T-cell (primary cell): ENCODE measurements around the gene VCL. TPM values are rescaled to one million over a fixed set of nuclear protein-coding genes. Genes with fewer than 3 reads are reported as not detected.
"Not testable (repeated sequence)": the region's sequence is repeated elsewhere in the genome, so short reads cannot be mapped to it uniquely, and the experiment has no call there.

ENCODE experiments used
- ATAC-seq, 4 experiments: fragments of 200-7000 bp in 3 of 4; fragments of 150-1000 bp in 1 of 4; cut with Tn5 transposase; replicated peaks in 1 of 4; 1 replicate in 3 of 4; 2 replicates in 1 of 4; pipeline ENCODE4 v1.10.0; 2021; ENCODE audit warnings: moderate library complexity in 3 of 4, mild to moderate bottlenecking in 2 of 4, moderate number of reproducible peaks in 1 of 4
- CTCF ChIA-PET, 2 donors: fragments of 300-600 bp; sonication (Branson Sonifier 250); formaldehyde crosslinking; loops; one replicate each; lab custom pipeline; 2022; ENCODE audit warnings: antibody characterized with exemption in 2 of 2; lab: Charles Lee
- POLR2A ChIA-PET, 2 donors: fragments of 300-600 bp; sonication (Branson Sonifier 250); formaldehyde crosslinking; loops; one replicate each; lab custom pipeline; 2022; ENCODE audit warnings: antibody characterized with exemption in 2 of 2; lab: Charles Lee
- DNase-seq, 35 experiments: peaks; one replicate each; pipeline versions ENCODE4 v3.0.0 to v3.0.0-alpha.2; 2013 to 2023
- H3K27ac ChIP-seq: one replicate; pipeline ENCODE4 v1.5.1; 2013; ENCODE audit warnings: low read length
- H3K27me3 ChIP-seq, 2 experiments: replicated peaks in 1 of 2; 1 replicate in 1 of 2; 2 replicates in 1 of 2; pipeline versions ENCODE4 v1.6.1 to v1.7.0; 2013; ENCODE audit warnings: low read length in 1 of 2, mixed read lengths in 1 of 2; ENCODE audit not compliant: control insufficient read depth in 2 of 2, insufficient read depth in 2 of 2; ENCODE audit errors: extremely low read depth in 1 of 2
- H3K36me3 ChIP-seq, 2 donors: 1 replicate in 1 of 2; 2 replicates in 1 of 2; pipeline versions ENCODE4 v1.6.1 to v1.7.0; 2013; ENCODE audit warnings: low read length in 1 of 2; ENCODE audit not compliant: control insufficient read depth in 2 of 2, insufficient read depth in 1 of 2; ENCODE audit errors: extremely low read depth in 1 of 2
- H3K4me1 ChIP-seq, 2 experiments: 1 replicate in 1 of 2; 2 replicates in 1 of 2; pipeline versions ENCODE4 v1.6.1 to v1.7.0; 2013; ENCODE audit warnings: low read length in 2 of 2, mixed read lengths in 1 of 2; ENCODE audit not compliant: insufficient read depth in 2 of 2, control insufficient read depth in 1 of 2; ENCODE audit errors: extremely low read depth in 1 of 2
- H3K4me3 ChIP-seq, 2 donors: 1 replicate in 1 of 2; 2 replicates in 1 of 2; pipeline versions ENCODE4 v1.5.1 to v1.7.0; 2013; ENCODE audit warnings: mild to moderate bottlenecking in 2 of 2, low read length in 1 of 2, moderate library complexity in 1 of 2; ENCODE audit not compliant: control insufficient read depth in 1 of 2; ENCODE audit errors: extremely low read depth in 1 of 2
- H3K9me3 ChIP-seq: 2 replicates; pipeline ENCODE4 v1.7.0; 2013
- H3K27ac Mint-ChIP-seq, 2 donors: one replicate each; pipeline ENCODE4 v1.8.0; 2020 to 2021; ENCODE audit warnings: mild to moderate bottlenecking in 2 of 2, mixed read lengths in 2 of 2
- H3K27me3 Mint-ChIP-seq, 2 donors: one replicate each; pipeline ENCODE4 v1.8.0; 2021 to 2022; ENCODE audit warnings: mixed read lengths in 2 of 2
- H3K36me3 Mint-ChIP-seq: one replicate; pipeline ENCODE4 v1.8.0; 2021; ENCODE audit warnings: mixed read lengths
- H3K4me1 Mint-ChIP-seq, 3 donors: one replicate each; pipeline ENCODE4 v1.8.0; 2020 to 2022; ENCODE audit warnings: mixed read lengths in 3 of 3, mild to moderate bottlenecking in 1 of 3
- H3K4me3 Mint-ChIP-seq, 3 donors: one replicate each; pipeline ENCODE4 v1.8.0; 2020 to 2022; ENCODE audit warnings: mild to moderate bottlenecking in 3 of 3, mixed read lengths in 3 of 3, moderate library complexity in 3 of 3
- H3K9me3 Mint-ChIP-seq, 3 donors: one replicate each; pipeline ENCODE4 v1.8.0; 2020 to 2022; ENCODE audit warnings: mixed read lengths in 3 of 3
- WGBS: methylation state at CpG from one replicate; pipeline ENCODE4 v1.1.5; 2013; ENCODE audit warnings: missing lambda C conversion rate; ENCODE audit not compliant: insufficient coverage; 5-methylcytosine and 5-hydroxymethylcytosine counted together
- total RNA-seq, 35 experiments: library from RNA in 6 of 35; stranded (reverse) in 6 of 35; fragments of 120-200 nt in 1 of 35; gene quantifications; one replicate each; pipeline versions ENCODE4 v1.2.1 to v1.2.4 and lab custom pipeline; 2013 to 2026

VCL gene
- total RNA-seq, 5 donors from 2014 or later (not counting 1 experiment from before 2014, with no cell fraction given), result 22.6 to 48.7 (median 27.0) TPM

- ChIA-PET POLR2A (no interaction called here), CTCF (interaction anchor here (0.6 to 1.5 kb wide), 6 partner anchors 9 to 204 kb away, joined by 3 to 4 read pairs (median 3); no protein-coding TSS in a partner anchor)
- Histone ChIP-seq H3K4me1 (peaks cover 0 to 4% of the 10 kb centered on the region in 2 experiments), H3K4me3 (no peak overlapping the region), H3K36me3 (peaks cover 0 to 3% of the 10 kb centered on the region in 2 donors), H3K9me3 (no peaks in the 10 kb centered on the region), H3K27me3 (no peaks in the 10 kb centered on the region), H3K27ac (no peak overlapping the region)
- WGBS, result no CpG with 5 or more reads among the region's 3 CpGs
- DNase-seq (no peak), ATAC-seq (no peak)
- Mint-ChIP-seq H3K27me3 (no peaks in the 10 kb centered on the region), H3K4me1 (peaks cover 28 to 46% (median 43%) of the 10 kb centered on the region in 3 donors), H3K9me3 (no peaks in the 10 kb centered on the region), H3K27ac (peak overlapping the region in 1 of 2 donors; percentile 65), H3K4me3 (no peak overlapping the region), H3K36me3 (peaks cover 3% of the 10 kb centered on the region)
Observed at GRCh38 chr10:74026428-74027015, 28.6 kb downstream of the VCL start.

GRCh38 chr10:74027702-74028101 lies 29.8 kb downstream of the VCL start:
- CTCF ChIA-PET, result interaction anchor here (0.6 to 0.9 kb wide), 2 partner anchors 13 to 1950 kb away, joined by 3 to 4 read pairs; no protein-coding TSS in a partner anchor
- Mint-ChIP-seq H3K27ac (no peak overlapping the region), H3K36me3 (peaks cover 3% of the 10 kb centered on the region), H3K4me1 (peaks cover 27 to 43% (median 39%) of the 10 kb centered on the region in 3 donors), H3K4me3 (no peak overlapping the region), H3K27me3 (no peaks in the 10 kb centered on the region), H3K9me3 (no peaks in the 10 kb centered on the region)
- H3K4me3 ChIP-seq, result no peak overlapping the region
- H3K27ac ChIP-seq, result no peak overlapping the region
- no CpG with 5 or more reads among the region's 2 CpGs for WGBS
- no peaks in the 10 kb centered on the region for H3K9me3 ChIP-seq
- peaks cover 0 to 4% of the 10 kb centered on the region in 2 experiments for H3K4me1 ChIP-seq
- no peaks in the 10 kb centered on the region for H3K27me3 ChIP-seq
- peaks cover 0 to 3% of the 10 kb centered on the region in 2 donors for H3K36me3 ChIP-seq
- ATAC-seq, result no peak
- DNase-seq, result no peak
- POLR2A ChIA-PET, result interaction anchor here (0.7 kb wide), 2 partner anchors 200 to 902 kb away, joined by 4 to 7 read pairs; no protein-coding TSS in a partner anchor

- no peaks in the 10 kb centered on the region for H3K27me3 Mint-ChIP-seq
- Histone ChIP-seq H3K4me3 (no peak overlapping the region), H3K27me3 (no peaks in the 10 kb centered on the region), H3K4me1 (peaks cover 0 to 8% of the 10 kb centered on the region in 2 experiments), H3K9me3 (no peaks in the 10 kb centered on the region), H3K27ac (no peak overlapping the region), H3K36me3 (no peaks in the 10 kb centered on the region)
- H3K27ac Mint-ChIP-seq, result no peak overlapping the region
- H3K36me3 Mint-ChIP-seq, result no peaks in the 10 kb centered on the region
- no peaks in the 10 kb centered on the region for H3K9me3 Mint-ChIP-seq
- WGBS, result no CpG with 5 or more reads among the region's 1 CpG
- ATAC-seq, result no peak
- no peak for DNase-seq
- POLR2A ChIA-PET, result no interaction called here
- no peak overlapping the region for H3K4me3 Mint-ChIP-seq
- CTCF ChIA-PET, result no interaction called here
- H3K4me1 Mint-ChIP-seq, result peaks cover 45 to 56% (median 52%) of the 10 kb centered on the region in 3 donors
Observed at GRCh38 chr10:74029943-74030342, 32.0 kb downstream of the VCL start.

GRCh38 chr10:74032208-74032607 lies 34.3 kb downstream of the VCL start:
- POLR2A ChIA-PET, result interaction anchor here (0.6 kb wide), 4 partner anchors 17 to 840 kb away, joined by 6 to 10 read pairs (median 8); no protein-coding TSS in a partner anchor
- not testable (repeated sequence) for H3K4me3 Mint-ChIP-seq, H3K27me3 ChIP-seq, H3K27me3 Mint-ChIP-seq, ATAC-seq, H3K27ac ChIP-seq, H3K27ac Mint-ChIP-seq, H3K36me3 ChIP-seq, DNase-seq, H3K36me3 Mint-ChIP-seq, H3K9me3 ChIP-seq, H3K9me3 Mint-ChIP-seq, H3K4me3 ChIP-seq, H3K4me1 ChIP-seq
- CTCF ChIA-PET, result interaction anchor here (0.6 to 0.7 kb wide), 3 partner anchors 23 to 146 kb away, joined by 3 to 5 read pairs (median 3); no protein-coding TSS in a partner anchor
- H3K4me1 Mint-ChIP-seq, result peaks cover 36 to 50% (median 47%) of the 10 kb centered on the region in 3 donors
- 100% methylated on average over 1 of the region's 1 CpG for WGBS

- peaks cover 0 to 5% of the 10 kb centered on the region in 2 donors for H3K36me3 ChIP-seq
- ATAC-seq, result no peak
- WGBS, result no CpG with 5 or more reads among the region's 3 CpGs
- H3K27me3 Mint-ChIP-seq, result no peaks in the 10 kb centered on the region
- H3K27me3 ChIP-seq, result no peaks in the 10 kb centered on the region
- peaks cover 3% of the 10 kb centered on the region for H3K36me3 Mint-ChIP-seq
- H3K27ac Mint-ChIP-seq, result peak overlapping the region; percentile 44 to 79
- H3K4me1 Mint-ChIP-seq, result peaks cover 36 to 51% (median 47%) of the 10 kb centered on the region in 3 donors
- H3K4me1 ChIP-seq, result peaks cover 0 to 8% of the 10 kb centered on the region in 2 experiments
- H3K4me3 Mint-ChIP-seq, result no peak overlapping the region
- H3K9me3 Mint-ChIP-seq, result no peaks in the 10 kb centered on the region
- POLR2A ChIA-PET, result interaction anchor here (0.6 kb wide), 2 partner anchors 15 to 16 kb away, joined by 3 to 5 read pairs; no protein-coding TSS in a partner anchor
- H3K4me3 ChIP-seq, result no peak overlapping the region
- DNase-seq, result no peak
- no peak overlapping the region for H3K27ac ChIP-seq
- no peaks in the 10 kb centered on the region for H3K9me3 ChIP-seq
- CTCF ChIA-PET, result interaction anchor here (0.6 to 1.0 kb wide), 4 partner anchors 20 to 154 kb away, joined by 3 to 4 read pairs (median 3); no protein-coding TSS in a partner anchor
Observed at GRCh38 chr10:74032900-74033655, 35.2 kb downstream of the VCL start.

- 86% methylated on average over 1 of the region's 1 CpG for WGBS
- H3K9me3 ChIP-seq, result no peaks in the 10 kb centered on the region
- no peak for DNase-seq
- peaks cover 3% of the 10 kb centered on the region for H3K36me3 Mint-ChIP-seq
- H3K4me1 Mint-ChIP-seq, result peaks cover 36 to 51% (median 47%) of the 10 kb centered on the region in 3 donors
- H3K36me3 ChIP-seq, result peaks cover 0 to 5% of the 10 kb centered on the region in 2 donors
- H3K27ac ChIP-seq, result no peak overlapping the region
- H3K27ac Mint-ChIP-seq, result peak overlapping the region; percentile 44 to 79
- no peak overlapping the region for H3K4me3 Mint-ChIP-seq
- CTCF ChIA-PET, result interaction anchor here (0.5 to 1.0 kb wide), 5 partner anchors 19 to 154 kb away, joined by 3 to 5 read pairs (median 3); no protein-coding TSS in a partner anchor
- no peaks in the 10 kb centered on the region for H3K27me3 Mint-ChIP-seq
- H3K4me1 ChIP-seq, result peaks cover 0 to 8% of the 10 kb centered on the region in 2 experiments
- POLR2A ChIA-PET, result interaction anchor here in 1 of 2 donors (0.6 kb wide), 1 partner anchor 15 kb away, joined by 5 read pairs; no protein-coding TSS in a partner anchor
- no peak overlapping the region for H3K4me3 ChIP-seq
- no peaks in the 10 kb centered on the region for H3K27me3 ChIP-seq
- no peaks in the 10 kb centered on the region for H3K9me3 Mint-ChIP-seq
- no peak for ATAC-seq
Observed at GRCh38 chr10:74033702-74034101, 35.8 kb downstream of the VCL start.
